Esophagus muscularis mucosa (tissue), 4 donors: ENCODE results near the gene NNMT.

Experiments used
- EP300 ChIP-seq: sonication (generic); formaldehyde crosslinking; IDR thresholded peaks from one replicate; pipeline ENCODE4 v1.6.1; 2017; ENCODE audit warnings: antibody characterized with exemption
- POLR2A ChIP-seq: fragments of 450-650 bp; IDR thresholded peaks from one replicate; pipeline ENCODE4 v1.6.1; 2017; ENCODE audit warnings: antibody characterized with exemption, moderate library complexity, mild to moderate bottlenecking, low read depth
- POLR2AphosphoS5 ChIP-seq, 2 donors: sonication (generic); formaldehyde crosslinking; IDR thresholded peaks; one replicate each; pipeline ENCODE4 v1.6.1; 2017; ENCODE audit warnings: antibody characterized with exemption in 2 of 2
- TF ChIP-seq, protein P1 (sequence below), 3 experiments: fragments of 200-600 bp in 2 of 3; fragments of 450-650 bp in 1 of 3; sonication (generic) in 2 of 3; IDR thresholded peaks; one replicate each; pipeline ENCODE4 v1.5.1; 2017 to 2019; ENCODE audit warnings: antibody characterized with exemption in 3 of 3, mild to moderate bottlenecking in 2 of 3, moderate library complexity in 1 of 3

DNA sequence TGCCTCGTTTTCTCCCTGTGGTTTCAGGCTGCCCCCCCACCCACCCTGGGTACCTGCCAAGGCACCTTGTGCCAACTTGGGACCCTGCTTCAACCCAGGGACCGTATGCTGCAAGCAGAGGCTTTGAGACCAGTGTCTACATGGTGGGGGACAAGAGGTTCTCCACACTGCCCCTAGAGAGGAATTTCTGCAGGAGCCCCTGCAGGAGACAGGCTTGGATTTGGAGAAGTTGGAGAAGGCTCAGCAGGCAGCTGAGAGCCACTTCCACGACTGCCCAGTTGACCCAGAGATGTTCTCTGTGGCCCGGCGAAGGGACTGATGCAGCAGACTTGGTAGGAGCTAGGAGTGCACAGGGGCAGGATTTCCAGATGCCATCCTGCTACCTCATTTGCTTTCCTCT, 20.1 kb upstream of the NNMT start:
- TF ChIP-seq, protein P1, sequence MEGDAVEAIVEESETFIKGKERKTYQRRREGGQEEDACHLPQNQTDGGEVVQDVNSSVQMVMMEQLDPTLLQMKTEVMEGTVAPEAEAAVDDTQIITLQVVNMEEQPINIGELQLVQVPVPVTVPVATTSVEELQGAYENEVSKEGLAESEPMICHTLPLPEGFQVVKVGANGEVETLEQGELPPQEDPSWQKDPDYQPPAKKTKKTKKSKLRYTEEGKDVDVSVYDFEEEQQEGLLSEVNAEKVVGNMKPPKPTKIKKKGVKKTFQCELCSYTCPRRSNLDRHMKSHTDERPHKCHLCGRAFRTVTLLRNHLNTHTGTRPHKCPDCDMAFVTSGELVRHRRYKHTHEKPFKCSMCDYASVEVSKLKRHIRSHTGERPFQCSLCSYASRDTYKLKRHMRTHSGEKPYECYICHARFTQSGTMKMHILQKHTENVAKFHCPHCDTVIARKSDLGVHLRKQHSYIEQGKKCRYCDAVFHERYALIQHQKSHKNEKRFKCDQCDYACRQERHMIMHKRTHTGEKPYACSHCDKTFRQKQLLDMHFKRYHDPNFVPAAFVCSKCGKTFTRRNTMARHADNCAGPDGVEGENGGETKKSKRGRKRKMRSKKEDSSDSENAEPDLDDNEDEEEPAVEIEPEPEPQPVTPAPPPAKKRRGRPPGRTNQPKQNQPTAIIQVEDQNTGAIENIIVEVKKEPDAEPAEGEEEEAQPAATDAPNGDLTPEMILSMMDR (IDR thresholded peaks at IDR 0.05), result no peak
- TF ChIP-seq EP300, result no peak
- no peak for TF ChIP-seq POLR2A
- no peak for TF ChIP-seq POLR2AphosphoS5 (IDR thresholded peaks at IDR 0.05)
